Fibroblast of the aortic adventitia (primary cell): Measurements from ENCODE around the gene AMN. TPM values are rescaled to one million over a fixed set of nuclear protein-coding genes. Genes with fewer than 3 reads are reported as not detected.
"Not testable (repeated sequence)": the region's sequence is repeated elsewhere in the genome, so short reads cannot be mapped to it uniquely, and the experiment has no call there.

Source experiments
- DNase-seq: peaks from one replicate; pipeline ENCODE4 v3.0.0-alpha.2; 2010; ENCODE audit warnings: low read depth
- H3K4me3 ChIP-seq: 2 replicates; pipeline ENCODE4 v1.5.1; 2011; ENCODE audit warnings: low read depth, mild to moderate bottlenecking, control low read depth, low read length, moderate library complexity
- CTCF ChIP-seq: IDR thresholded peaks from 2 replicates; pipeline ENCODE4 v1.5.1; 2011; ENCODE audit warnings: mild to moderate bottlenecking, low read length, control low read depth, inconsistent platforms; ENCODE audit not compliant: insufficient read depth
- total RNA-seq: library from RNA; depleted of rRNA; stranded (reverse); fragments of >200 nt; gene quantifications from 2 replicates; pipeline ENCODE4 v1.2.3, GENCODE V29; 2012; ENCODE audit warnings: low replicate concordance

The AMN gene
- total RNA-seq, 1 donor, result not detected

GRCh38 chr14:102924632-102925588 lies 2.4 kb downstream of the AMN start:
- peak; percentile 38 for TF ChIP-seq CTCF
- peak; percentile 8 for DNase-seq
- no peak overlapping the region for H3K4me3 ChIP-seq

GRCh38 chr14:102925646-102926045 lies 3.2 kb downstream of the AMN start:
- no peak for DNase-seq
- TF ChIP-seq CTCF, result no peak

DNA sequence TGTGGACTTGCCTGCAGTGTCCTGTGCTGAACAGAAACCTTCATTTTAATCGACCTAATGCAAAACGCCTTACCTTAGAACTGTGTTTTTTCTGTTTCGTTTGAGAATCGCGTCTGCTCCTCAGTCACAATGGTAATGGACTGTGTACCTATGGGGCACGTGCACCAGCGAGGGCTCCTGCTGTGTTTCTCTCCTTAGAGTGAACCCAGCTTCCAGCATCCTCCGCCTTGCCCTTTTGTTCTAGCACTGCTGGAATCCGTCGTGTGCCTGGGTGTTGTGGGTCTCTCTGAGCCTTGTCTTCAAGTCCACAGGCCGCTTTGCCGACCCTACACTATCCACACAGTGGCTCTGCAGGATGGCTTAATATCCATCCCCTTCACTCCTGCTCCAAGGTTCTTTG lies 3.6 kb downstream of the AMN start:
- H3K4me3 ChIP-seq, result no peak overlapping the region
- no peak for TF ChIP-seq CTCF
- DNase-seq, result no peak

More at GRCh38 chr14:102925646-102926045, 3.2 kb downstream of the AMN start:
- H3K4me3 ChIP-seq, result no peak overlapping the region

- H3K4me3 ChIP-seq, DNase-seq: not testable (repeated sequence)
These were observed 4.4 kb downstream of the AMN start for GRCh38 chr14:102926840-102927239.

- no peak for DNase-seq
- no peak for TF ChIP-seq CTCF
- no peak overlapping the region for H3K4me3 ChIP-seq
These were observed 4.9 kb downstream of the AMN start for GRCh38 chr14:102927346-102927877.

DNA sequence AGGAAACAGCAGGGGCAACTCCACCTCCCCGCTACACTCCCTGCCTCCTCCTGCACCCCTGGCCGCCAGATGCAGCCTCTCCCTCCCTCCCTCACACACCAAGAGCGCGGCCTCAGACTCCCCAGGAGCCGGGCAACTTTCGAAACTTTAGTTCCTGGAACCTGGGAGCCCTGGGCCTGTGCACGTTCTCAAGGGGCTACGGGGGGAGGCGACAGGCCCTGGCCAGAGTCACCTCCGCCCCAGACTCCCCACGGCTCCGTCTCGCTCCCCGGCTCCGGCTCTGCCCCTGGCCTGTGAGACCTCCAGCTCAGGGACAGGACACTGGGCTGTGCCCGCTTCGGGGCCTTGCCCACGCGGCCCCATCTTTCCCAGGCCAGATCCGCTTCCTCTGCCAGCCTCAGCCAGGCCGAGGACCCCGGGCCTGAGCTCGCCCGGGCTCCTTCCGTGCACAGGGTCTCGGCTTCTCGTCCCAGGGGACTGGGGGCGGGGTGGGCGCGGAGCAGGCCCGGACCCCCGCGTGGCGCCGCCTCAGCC lies 5.5 kb downstream of the AMN start:
- no peak for TF ChIP-seq CTCF
- H3K4me3 ChIP-seq, result no peak overlapping the region
- no peak for DNase-seq
